HG03280 (cell line): ENCODE results near the gene SBF2.
"Not testable (repeated sequence)": the region's sequence is repeated elsewhere in the genome, so short reads cannot be mapped to it uniquely, and the experiment has no call there.

Experiments used
- ATAC-seq: cut with Tn5 transposase; IDR thresholded peaks from one replicate; pipeline ENCODE4 v1.9.1; 2021; ENCODE audit warnings: mild to moderate bottlenecking, moderate library complexity; ENCODE audit not compliant: unreplicated experiment

The SBF2 gene

DNA sequence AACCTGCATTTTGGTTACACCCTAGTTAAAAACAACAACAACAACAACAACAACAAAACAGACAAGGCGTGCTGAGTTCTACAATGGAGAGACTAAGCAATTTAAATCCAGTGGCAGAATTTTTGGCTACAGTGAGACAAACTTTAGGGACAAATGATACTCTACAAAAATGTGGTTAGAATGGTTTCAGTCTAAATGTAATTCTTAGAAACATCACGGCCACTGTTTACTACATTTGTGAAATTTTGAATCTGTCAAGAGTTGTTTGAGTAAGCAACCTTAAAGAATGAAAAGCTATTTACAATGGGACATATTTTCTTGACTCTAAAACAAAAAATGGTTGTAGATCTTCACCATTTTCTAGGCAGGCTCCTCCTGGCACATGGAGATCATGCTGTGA, 370.7 kb downstream of the SBF2 start:
- no peak for ATAC-seq

- ATAC-seq, result no peak
Measured at GRCh38 chr11:9922806-9923205, 371.2 kb downstream of the SBF2 start.

GRCh38 chr11:9916480-9916879, 377.5 kb downstream of the SBF2 start:
- no peak for ATAC-seq

- no peak for ATAC-seq
Measured at GRCh38 chr11:9914064-9914463, 380.0 kb downstream of the SBF2 start.

GRCh38 chr11:9905960-9906791, 387.8 kb downstream of the SBF2 start:
- no peak for ATAC-seq

DNA sequence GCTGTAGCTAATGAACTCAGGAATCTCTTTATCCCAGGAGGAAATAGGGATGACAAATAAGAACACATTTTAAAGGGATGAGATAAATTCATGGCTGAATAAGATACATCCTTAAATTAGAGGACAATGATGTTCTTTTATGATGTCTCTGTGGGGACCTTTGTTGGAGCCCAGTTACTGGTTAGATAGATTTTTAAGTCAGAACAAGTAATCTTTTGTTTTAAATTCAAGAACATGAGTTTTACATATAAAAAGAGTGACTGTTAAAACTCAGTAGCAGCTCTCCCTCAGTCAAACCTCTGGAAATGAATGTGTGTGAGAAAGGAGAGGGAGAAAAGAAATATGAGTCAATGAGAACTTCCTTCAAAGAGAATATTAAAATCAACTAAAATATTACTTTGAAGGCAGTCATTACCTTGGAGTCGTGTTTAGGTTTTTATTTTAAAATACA, 388.5 kb downstream of the SBF2 start:
- ATAC-seq, result no peak

DNA sequence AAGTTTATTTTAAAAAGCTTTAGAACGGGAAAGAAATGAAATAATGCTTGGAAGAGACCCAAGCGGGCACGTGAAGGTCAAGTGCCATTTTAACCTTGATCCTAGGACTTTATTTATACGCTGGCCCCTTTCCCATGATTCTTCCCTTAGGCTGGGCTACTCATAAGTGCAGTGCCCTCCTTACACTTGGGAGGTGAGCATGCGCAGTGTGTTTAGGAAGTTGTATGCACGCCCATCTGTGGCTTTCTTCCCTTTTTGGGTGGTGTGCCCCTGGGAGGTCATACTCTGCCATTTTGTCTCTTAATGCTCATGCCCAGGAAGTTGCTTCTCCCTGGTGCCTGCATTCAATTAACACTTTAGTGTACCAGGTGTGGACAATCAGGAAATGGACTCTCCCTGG, 390.4 kb downstream of the SBF2 start:
- no peak for ATAC-seq

DNA sequence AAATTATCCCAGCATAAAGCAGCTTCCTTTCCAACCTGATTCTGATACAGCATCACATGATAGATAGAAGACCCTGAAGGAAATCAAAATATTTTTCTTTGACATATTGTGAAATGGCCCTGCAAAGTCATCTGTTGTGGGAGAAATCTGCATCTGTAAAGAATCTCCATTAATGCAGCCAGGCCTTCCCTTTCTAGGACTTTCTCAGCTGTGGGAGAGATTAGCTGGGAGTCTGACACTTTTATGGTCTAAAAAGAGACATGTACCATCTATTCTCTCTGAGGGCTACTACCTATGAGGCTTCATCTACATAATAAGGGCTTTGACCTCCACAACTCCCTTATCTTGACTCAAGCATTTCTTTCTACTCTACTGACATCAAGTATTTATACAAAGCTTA, 392.1 kb downstream of the SBF2 start:
- ATAC-seq, result no peak

DNA sequence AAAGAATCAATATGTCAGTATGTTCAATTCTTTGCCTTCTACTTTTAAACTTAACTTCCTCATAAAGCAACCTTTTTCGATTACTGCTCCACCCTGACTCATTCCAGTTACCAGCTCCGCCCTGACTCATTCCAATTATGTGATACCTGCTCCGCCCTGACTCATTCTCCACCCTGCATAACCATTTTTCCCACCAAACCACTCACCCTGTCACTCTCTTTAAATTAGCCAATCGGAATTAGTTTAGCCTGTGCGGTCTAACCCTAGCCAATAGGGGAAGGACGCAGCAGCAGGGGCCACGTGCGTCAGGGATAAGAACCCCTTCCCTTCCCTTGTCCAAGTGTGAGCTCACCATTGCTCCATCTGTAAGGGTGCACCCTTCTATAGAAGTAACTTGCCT, 393.8 kb downstream of the SBF2 start:
- ATAC-seq, result not testable (repeated sequence)

DNA sequence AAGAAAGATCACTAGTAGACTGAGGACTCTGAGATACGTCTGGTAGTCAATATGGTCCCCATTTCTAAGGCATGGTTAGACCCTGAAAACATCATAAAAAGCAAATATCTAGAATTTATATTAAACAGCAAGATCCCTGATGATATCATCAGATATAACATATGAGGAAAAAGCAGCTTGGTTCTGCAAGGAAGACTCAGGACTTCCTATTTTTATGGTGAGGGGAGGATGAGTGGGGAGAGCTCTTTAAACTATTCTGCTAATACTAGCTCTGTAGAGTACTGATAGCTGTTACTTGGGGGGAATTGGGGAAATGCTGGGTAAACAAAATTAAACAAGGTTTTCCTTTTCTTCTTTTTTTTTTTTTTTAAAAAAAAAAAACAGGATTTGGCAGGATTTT, 394.3 kb downstream of the SBF2 start:
- ATAC-seq, result no peak

DNA sequence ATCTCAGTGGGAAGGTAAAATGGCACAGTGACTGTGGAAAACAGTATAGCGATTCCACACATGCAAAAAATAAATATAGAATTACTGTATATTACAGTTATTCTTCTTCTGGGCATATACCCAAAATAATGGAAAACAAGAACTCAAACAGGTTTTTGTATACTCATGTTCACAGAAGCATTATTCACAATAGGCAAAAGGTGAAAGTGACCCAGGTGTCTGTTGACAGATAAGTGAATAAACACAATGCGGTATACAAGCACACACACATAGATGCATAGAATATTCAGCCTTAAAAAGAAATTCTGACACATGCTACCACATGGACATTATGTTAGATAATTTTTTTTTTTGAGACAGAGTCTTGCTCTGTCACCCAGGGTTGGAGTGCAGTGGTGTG, 397.1 kb downstream of the SBF2 start:
- ATAC-seq, result no peak

DNA sequence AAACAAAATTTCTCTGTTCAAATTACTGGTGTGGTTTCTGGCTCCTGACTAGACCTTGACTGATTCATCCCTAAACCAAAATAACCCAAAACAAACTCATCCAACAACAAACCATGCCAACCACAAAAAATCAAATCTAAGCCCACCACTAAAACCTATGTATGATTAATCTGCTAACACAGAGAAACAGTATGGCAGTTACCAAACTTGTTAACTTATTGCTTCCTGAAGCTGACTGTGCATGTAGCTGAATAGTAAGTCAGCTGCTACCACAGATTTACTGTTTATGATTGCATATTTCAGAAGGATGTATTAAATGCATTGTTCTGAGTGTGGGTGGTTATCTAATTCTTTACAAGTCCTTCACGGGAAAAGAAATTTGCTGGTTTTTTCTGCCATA, 399.0 kb downstream of the SBF2 start:
- no peak for ATAC-seq

DNA sequence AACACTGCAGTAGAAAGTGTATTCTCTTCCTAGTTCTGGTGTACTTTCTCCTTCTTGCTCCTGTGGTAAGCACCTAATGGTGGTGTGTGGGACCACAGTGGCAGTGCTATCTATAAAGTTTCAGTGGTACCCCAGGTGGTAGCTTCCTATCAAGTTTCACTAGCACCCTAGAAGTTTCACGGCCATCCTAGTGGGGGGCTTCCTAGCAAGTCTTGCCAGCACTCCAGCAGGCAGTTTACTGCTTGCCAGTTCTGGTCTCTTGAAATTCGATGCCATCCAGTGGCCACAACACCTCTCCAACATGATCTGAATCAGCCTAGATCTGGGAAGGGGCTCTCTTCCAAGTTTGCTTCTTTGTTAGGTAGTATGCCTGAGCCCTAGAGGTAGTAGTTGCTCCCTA, 400.5 kb downstream of the SBF2 start:
- ATAC-seq, result no peak

- no peak for ATAC-seq
Measured at GRCh38 chr11:9888938-9889337, 405.1 kb downstream of the SBF2 start.

GRCh38 chr11:9887472-9887871, 406.5 kb downstream of the SBF2 start:
- ATAC-seq, result no peak

GRCh38 chr11:9886595-9886994, 407.4 kb downstream of the SBF2 start:
- no peak for ATAC-seq

DNA sequence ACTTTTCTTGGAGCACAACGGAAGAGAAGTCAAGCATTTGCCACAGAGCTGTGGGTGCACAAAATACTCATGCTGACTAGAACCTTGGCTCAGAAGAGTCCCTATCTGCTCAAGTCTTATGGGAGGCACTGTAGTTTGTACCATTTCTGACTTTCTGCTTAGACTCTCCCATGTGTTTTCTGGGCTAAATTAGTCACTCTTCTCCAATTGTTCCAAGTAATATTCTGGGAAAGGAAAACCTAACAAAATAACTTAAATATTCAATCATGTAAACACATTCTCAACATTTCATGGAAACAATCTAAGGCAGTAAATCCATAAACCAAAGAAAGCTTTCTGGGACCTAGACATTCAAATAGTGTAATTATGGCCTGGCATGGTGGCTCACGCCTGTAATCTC, 409.4 kb downstream of the SBF2 start:
- ATAC-seq, result no peak

DNA sequence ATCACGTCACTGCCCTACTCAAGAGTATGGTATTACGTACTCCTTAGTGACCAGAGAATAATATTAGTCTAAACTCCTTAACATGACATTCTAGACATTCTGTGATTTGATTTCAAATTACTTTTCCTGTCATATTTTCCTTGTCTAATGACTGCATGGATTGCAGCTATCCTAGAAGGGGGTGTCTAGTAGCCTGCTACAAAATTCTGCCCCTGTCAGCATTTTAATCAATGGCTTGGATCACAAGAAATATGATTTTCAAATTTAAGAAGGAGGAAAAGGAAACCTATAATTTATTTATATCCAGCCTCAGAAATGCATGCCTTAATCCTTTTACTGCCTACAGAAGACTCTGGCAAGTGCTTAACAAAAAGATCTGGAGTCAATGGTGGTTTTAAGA, 413.4 kb downstream of the SBF2 start:
- ATAC-seq, result no peak

DNA sequence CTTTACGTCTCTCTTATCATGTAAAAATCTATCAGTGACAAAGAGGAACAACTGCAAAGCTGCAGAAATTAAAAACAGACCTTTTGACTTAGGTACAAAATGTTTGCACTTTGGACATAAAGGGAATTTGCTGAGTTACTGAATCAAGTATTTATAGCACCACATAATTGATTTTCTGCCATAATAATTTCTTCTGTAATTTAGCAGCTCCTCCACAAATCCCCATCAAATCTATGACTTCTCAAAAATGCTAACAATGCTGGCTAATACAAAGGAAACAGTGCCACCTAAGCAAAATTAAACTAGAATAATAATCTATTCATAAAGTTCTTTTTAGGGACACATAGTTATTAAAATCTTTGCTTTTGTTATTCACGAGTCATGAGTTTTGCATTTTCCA, 415.1 kb downstream of the SBF2 start:
- ATAC-seq, result no peak

GRCh38 chr11:9876331-9876730, 417.7 kb downstream of the SBF2 start:
- ATAC-seq, result no peak

DNA sequence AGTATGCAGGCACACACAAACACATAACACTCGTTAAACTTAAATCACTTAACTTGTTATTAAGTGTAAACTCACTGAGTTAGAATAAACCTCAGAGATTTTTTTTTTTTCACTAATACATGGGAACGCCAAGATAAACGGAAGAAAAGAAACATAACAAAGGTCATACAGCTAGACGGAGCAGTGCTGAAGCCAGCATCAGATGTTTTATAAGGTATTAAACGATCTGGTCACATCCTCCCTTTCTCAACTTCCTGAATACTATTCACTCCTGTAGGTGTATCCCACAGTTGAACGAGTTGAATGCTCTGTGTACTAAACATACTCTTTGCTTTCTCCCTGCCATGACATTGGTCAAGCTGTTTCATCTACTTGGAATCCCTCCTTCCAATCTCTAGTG, 418.2 kb downstream of the SBF2 start:
- no peak for ATAC-seq

GRCh38 chr11:9875399-9875798, 418.6 kb downstream of the SBF2 start:
- no peak for ATAC-seq

DNA sequence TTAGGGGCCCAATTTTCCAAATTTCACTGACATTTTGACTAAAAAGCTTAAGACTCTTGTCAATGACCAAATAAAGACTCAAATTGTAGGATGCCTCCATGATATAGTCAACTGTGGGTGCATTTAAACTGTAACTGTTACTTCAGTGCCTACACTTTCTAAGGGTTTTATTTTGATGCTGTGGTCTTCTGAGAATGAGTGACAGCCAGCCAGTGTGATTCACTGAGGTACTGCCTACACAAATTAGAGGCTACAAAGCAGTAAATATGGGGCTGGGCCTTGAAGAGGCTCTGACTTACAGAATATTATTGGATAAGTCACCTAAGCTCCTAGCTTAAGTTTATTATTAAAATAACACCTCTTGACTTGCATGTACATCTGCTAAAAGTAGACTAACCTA, 419.6 kb downstream of the SBF2 start:
- no peak for ATAC-seq
